ENCODE data around the gene THEMIS2. TPM values are rescaled to one million over a fixed set of nuclear protein-coding genes. Genes with fewer than 3 reads are reported as not detected.
A peak's percentile ranks its signal among the peaks of the same experiment; 100 is the strongest.

The THEMIS2 gene
- total RNA-seq, 1 donor from 2014 or later, result 21.9 TPM

- peak overlapping the region; percentile 81 to 92 for H3K4me3 ChIP-seq
- peak overlapping the region; percentile 85 for H3K27ac ChIP-seq
- no peak for TF ChIP-seq CTCF (IDR thresholded peaks at IDR 0.05)
- no peak for TF ChIP-seq POLR2A (IDR thresholded peaks at IDR 0.05)
- TF ChIP-seq POLR2AphosphoS5 (IDR thresholded peaks at IDR 0.05; ENCODE audit: insufficient read depth in 1 of 2, low read depth in 1 of 2), result no peak
- intact Hi-C loops (cut with DNase I), result loop anchor here (5.0 kb wide), 1 partner anchor 159 kb away; the partner anchor contains the start of gene IFI6
- H3K4me1 ChIP-seq, result peaks cover 35% of the 10 kb centered on the region
- no peaks in the 10 kb centered on the region for H3K27me3 ChIP-seq
- H3K36me3 ChIP-seq, result peaks cover 0 to 10% of the 10 kb centered on the region in 2 donors
- DNase-seq (ENCODE audit: extremely low spot score in 2 of 2), result no peak
- H3K9me3 ChIP-seq, result no peaks in the 10 kb centered on the region
Measured at GRCh38 chr1:27831568-27832410, 40.6 kb upstream of the THEMIS2 start.

GRCh38 chr1:27832762-27833161, 39.6 kb upstream of the THEMIS2 start:
- DNase-seq (ENCODE audit: extremely low spot score in 2 of 2), result no peak
- Histone ChIP-seq H3K9me3 (no peaks in the 10 kb centered on the region), H3K27me3 (no peaks in the 10 kb centered on the region), H3K4me3 (no peak overlapping the region), H3K36me3 (peaks cover 0 to 10% of the 10 kb centered on the region in 2 donors), H3K27ac (no peak overlapping the region), H3K4me1 (peaks cover 35% of the 10 kb centered on the region)
- intact Hi-C loops (cut with DNase I), result loop anchor here (5.0 kb wide), 1 partner anchor 160 kb away; the partner anchor contains the start of gene IFI6
- no peak for TF ChIP-seq POLR2AphosphoS5 (IDR thresholded peaks at IDR 0.05; ENCODE audit: insufficient read depth in 1 of 2, low read depth in 1 of 2)
- TF ChIP-seq CTCF (IDR thresholded peaks at IDR 0.05), result no peak
- TF ChIP-seq POLR2A (IDR thresholded peaks at IDR 0.05), result no peak

GRCh38 chr1:27833470-27833869, 38.9 kb upstream of the THEMIS2 start:
- Histone ChIP-seq H3K27ac (no peak overlapping the region), H3K9me3 (no peaks in the 10 kb centered on the region), H3K36me3 (peaks cover 0 to 10% of the 10 kb centered on the region in 2 donors), H3K27me3 (no peaks in the 10 kb centered on the region), H3K4me3 (no peak overlapping the region), H3K4me1 (peaks cover 35% of the 10 kb centered on the region)
- no peak for TF ChIP-seq POLR2AphosphoS5 (IDR thresholded peaks at IDR 0.05; ENCODE audit: insufficient read depth in 1 of 2, low read depth in 1 of 2)
- no peak for TF ChIP-seq CTCF (IDR thresholded peaks at IDR 0.05)
- TF ChIP-seq POLR2A (IDR thresholded peaks at IDR 0.05), result no peak
- intact Hi-C loops (cut with DNase I), result loop anchor here (5.0 kb wide), 1 partner anchor 161 kb away; the partner anchor contains the start of gene IFI6
- DNase-seq (ENCODE audit: extremely low spot score in 2 of 2), result no peak

- peaks cover 31% of the 10 kb centered on the region for H3K4me1 ChIP-seq
- no peak for TF ChIP-seq POLR2A (IDR thresholded peaks at IDR 0.05)
- no peak for TF ChIP-seq POLR2AphosphoS5 (IDR thresholded peaks at IDR 0.05; ENCODE audit: insufficient read depth in 1 of 2, low read depth in 1 of 2)
- TF ChIP-seq CTCF (IDR thresholded peaks at IDR 0.05), result no peak
- H3K27ac ChIP-seq, result no peak overlapping the region
- no peak for DNase-seq (ENCODE audit: extremely low spot score in 2 of 2)
- no peaks in the 10 kb centered on the region for H3K27me3 ChIP-seq
- H3K36me3 ChIP-seq, result peaks cover 0 to 10% of the 10 kb centered on the region in 2 donors
- no peaks in the 10 kb centered on the region for H3K9me3 ChIP-seq
- no peak overlapping the region for H3K4me3 ChIP-seq
- intact Hi-C loops (cut with DNase I), result no loop called here
Measured at GRCh38 chr1:27835046-27835445, 37.3 kb upstream of the THEMIS2 start.

- peaks cover 28% of the 10 kb centered on the region for H3K4me1 ChIP-seq
- no peak overlapping the region for H3K27ac ChIP-seq
- no peak overlapping the region for H3K4me3 ChIP-seq
- no peak for DNase-seq (ENCODE audit: extremely low spot score in 2 of 2)
- TF ChIP-seq POLR2A (IDR thresholded peaks at IDR 0.05) (no peak), CTCF (IDR thresholded peaks at IDR 0.05) (no peak), POLR2AphosphoS5 (IDR thresholded peaks at IDR 0.05; ENCODE audit: insufficient read depth in 1 of 2, low read depth in 1 of 2) (no peak)
- intact Hi-C loops (cut with DNase I), result no loop called here
- no peaks in the 10 kb centered on the region for H3K27me3 ChIP-seq
- H3K9me3 ChIP-seq, result no peaks in the 10 kb centered on the region
- peaks cover 0 to 12% of the 10 kb centered on the region in 2 donors for H3K36me3 ChIP-seq
Measured at GRCh38 chr1:27835501-27835900, 36.8 kb upstream of the THEMIS2 start.

Measured in vagina (tissue), 2 donors.